HG03159 (cell line): Measurements from ENCODE around the gene EPC1.
"Not testable (repeated sequence)": the region's sequence is repeated elsewhere in the genome, so short reads cannot be mapped to it uniquely, and the experiment has no call there.

Source experiments
- ATAC-seq: cut with Tn5 transposase; IDR thresholded peaks from one replicate; pipeline ENCODE4 v1.9.1; 2021; ENCODE audit warnings: mild to moderate bottlenecking, moderate library complexity; ENCODE audit not compliant: unreplicated experiment

EPC1 gene

DNA sequence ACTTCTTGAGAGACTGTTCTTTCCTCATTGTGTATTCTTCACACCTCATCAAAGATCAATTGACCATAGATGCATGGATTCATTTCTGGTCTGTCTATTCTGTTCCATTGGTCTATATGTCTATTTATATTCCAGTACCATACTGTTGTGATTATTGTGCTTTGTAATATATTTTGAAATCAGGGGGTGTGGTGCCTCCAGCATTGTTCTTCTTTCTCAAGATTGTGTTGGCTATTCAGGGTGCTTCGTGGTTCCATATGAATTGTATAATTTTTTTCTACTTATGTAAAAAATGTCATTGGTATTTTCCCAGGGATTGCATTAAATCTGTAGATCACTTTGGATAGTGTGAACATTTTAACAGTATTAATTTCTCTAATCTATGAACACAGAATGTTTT, 106.5 kb downstream of the EPC1 start:
- no peak for ATAC-seq

DNA sequence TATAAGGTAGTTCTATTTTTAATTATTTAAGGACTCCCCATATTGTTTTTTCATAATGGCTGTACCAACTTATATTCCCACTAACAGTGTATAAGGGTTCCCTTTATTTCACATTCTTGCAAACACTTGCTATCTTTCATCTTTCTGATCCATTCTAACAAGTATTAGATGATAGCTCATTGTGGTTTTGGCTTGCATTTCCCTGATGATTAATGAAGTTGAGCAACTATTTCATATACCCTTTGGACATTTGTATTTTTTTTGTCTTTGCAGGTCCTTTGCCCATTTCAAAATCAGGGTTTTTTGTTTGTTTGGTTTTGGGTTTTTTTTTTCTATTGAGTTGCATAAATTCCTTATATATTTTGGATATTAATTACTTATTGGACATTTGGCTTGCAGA, 107.2 kb downstream of the EPC1 start:
- no peak for ATAC-seq

DNA sequence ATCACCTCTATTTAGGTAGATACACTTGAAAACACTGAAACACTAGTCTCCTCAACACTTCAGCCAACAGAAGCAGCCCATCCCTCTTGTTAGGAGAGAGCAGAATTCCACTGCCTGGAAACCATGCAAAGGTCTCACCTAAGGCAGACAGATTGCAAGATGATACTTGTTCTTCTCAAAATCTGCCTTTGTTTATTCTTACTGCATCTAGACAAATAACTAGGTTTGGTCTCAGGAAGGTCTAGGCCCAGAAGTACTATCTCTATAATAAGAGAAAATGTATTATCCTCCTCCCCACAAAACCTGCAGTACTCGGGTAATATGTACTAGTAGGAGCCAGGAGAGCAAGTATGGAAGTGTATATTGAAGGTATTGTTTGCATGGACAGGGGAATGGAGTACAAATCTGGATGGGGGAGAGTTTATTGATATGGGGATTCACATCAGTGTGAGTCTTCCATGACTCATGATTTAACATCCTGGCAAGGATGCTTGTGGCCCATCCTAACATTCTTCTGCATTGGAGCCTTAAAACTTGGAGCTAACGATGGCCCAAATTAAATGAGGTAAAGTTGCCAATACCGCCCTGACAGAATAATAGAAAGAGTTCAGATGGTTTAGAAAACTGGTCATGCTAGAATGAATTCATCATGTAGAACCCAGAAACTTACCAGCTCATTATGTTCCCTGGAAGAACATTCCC, 109.2 kb downstream of the EPC1 start:
- no peak for ATAC-seq

DNA sequence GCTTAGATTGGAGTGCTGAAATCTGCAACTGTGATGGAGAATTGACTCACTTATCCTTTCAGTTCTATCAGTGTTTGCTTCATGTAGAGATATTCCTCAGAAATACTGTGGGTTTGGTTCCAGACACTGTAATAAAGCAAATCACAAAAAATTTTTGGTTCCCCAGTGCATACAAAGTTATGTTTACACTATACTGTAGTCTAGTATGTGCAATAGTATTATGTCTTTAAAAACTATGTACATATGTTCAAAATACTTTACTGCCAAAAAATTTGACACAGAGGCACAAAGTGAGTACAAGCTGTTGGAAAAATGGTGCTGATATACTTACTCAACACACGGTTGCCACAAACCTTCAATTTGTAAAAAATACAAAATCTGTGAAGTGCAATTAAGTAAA, 112.5 kb downstream of the EPC1 start:
- no peak for ATAC-seq

DNA sequence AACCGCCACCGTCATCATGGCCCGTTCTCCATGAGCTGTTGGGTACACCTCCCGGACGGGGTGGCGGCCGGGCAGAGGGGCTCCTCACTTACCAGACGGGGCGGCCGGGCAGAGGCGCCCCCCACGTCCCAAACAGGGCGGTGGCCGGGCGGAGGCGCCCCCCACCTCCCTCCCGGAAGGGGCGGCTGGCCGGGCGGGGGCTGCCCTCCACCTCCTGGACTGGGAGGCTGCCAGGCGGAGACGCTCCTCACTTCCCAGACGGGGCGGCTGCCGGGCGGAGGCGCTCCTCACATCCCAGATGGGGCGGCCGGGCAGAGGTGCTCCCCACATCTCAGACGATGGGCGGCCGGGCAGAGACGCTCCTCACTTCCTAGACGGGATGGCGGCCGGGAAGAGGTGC, 113.6 kb downstream of the EPC1 start:
- ATAC-seq: not testable (repeated sequence)

DNA sequence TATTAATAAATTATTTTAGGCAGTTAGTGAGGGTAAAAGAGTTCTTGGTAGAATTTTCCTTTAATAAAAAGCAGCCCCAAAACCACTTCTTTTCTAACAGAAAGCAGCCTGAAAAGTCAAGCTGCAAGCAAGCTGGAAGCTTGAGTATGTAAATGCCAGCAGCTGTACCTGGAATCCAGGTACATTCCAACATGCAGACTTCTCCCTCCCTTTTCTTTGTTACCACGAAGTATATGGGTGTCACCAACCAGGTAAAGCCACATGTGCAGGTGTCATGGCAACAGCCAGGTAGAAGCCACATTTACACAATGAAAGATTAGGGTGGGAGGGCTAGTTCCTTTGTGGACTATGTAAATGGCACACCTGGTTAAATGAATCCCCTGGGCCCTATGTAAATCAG, 114.6 kb downstream of the EPC1 start:
- ATAC-seq: no peak

DNA sequence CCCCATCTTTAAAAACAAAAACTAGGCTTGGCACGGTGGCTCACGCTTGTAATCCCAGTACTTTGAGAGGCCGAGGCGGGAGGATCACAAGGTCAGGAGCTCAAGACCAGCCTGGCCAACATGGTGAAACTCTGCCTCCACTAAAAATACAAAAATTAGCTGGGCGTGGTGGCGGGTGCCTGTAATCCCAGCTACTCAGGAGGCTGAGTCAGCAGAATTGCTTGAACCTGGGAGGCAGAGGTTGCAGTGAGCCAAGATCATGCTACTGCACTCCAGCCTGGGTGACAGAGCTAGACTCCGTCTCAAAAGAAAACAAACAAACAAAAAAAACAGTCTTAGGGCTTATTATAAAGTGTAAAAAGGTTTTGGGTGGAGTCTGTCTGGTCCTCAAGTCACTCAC, 117.2 kb downstream of the EPC1 start:
- not testable (repeated sequence) for ATAC-seq

DNA sequence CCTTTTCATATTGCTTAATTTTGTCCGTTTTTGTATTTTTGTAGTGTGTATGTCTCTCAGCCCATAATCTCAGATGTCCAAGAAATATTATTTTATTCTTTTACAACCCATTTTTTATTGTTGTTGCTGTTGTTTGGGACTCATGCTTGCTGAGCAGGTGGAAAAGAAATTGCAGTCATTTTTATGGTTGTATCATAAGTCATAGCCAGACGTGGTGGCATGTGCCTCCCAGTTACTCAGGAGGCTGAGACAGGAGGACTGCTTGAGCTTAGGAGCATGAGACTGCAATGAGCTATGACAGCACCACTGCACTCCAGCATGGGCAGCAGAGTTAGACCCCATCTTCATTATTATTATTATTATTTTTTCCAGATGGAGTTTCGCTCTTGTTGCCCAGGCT, 117.8 kb downstream of the EPC1 start:
- ATAC-seq: no peak

DNA sequence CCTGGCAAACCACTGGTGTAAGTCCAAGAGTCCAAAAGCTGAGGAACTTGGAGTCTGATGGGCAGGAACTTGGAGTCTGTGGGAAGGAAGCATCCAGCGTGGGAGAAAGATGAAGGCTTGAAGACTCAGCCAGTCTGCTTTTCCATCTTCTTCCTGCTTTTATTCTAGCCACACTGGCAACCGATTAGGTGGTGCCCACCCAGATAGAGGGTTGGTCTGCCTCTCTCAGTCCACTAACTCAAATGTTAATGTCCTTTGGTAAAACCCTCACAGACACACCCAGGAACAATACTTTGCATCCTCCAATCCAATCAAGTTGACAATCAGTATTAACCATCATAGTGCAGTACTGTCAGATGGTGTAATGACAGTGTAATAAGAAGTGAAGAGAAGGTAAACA, 119.2 kb downstream of the EPC1 start:
- no peak for ATAC-seq

DNA sequence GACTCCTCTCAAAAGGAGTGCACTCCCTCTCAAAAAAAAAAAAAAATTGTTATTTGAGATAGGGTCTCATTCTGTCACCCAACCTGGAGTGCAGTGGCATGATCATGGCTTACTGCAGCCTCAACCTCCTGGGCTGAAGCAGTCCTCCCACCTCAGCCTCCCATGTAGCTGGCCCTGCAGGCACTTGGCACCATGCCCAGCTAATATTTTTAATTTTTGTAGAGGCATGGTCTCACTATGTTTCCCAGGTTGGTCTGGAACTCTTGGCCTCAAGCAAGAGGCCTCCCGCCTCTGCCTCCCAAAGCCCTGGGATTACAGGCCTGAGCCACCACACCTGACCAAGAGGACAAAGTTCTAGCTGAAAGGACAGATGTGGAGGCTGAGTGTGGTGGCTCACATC, 120.3 kb downstream of the EPC1 start:
- ATAC-seq: no peak

DNA sequence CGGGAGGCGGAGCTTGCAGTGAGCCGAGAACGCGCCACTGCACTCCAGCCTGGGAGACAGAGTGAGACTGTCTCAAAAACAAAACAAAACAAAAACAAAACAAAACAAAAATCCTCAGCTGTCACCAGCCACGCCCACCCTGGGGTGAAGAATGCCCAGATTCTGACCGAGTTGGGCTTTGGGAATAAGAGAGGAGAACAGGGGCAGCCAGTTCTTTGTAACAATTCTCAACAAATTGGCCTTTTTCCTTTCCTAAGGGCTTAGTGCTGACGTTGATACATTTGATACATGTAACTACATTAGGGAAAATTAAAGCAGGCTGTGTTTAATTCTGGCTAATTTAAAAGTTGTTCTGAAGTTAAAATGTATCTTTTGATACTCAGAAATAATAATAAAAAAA, 121.0 kb downstream of the EPC1 start:
- no peak for ATAC-seq

DNA sequence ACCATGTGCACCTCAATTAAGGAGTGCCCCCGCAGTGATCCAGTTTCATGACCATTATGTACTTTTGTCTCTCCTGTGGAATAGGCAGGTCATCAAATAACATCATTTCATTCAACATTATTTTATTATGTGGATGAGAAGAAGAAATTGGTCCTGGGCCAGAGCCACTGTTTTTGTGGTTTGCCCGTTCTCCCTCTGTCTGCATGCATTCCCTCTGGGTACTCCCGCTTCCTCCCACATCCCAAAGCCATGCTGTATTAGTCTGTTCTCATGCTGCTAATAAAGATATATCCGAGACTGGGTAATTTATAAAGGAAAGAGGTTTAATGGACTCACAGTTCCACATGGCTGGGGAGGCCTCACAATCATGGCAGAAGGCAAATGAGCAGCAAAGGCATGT, 124.6 kb downstream of the EPC1 start:
- not testable (repeated sequence) for ATAC-seq

DNA sequence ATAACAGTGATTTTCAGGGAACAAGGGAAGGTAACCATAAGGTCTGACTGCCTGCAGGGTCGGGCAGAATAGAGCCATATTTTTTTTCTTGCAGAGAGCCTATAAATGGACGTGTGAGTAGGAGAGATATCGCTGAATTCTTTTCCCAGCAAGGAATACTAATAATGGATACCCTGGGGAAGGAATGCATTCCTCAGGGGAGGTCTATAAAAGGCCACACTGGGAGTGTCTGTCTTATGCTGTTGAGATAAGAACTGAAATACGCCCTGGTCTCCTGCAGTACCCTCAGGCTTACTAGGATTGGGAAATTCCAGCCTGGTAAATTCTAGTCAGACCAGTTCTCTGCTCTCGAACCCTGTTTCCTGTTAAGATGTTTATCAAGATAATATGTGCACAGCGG, 127.8 kb downstream of the EPC1 start:
- not testable (repeated sequence) for ATAC-seq

DNA sequence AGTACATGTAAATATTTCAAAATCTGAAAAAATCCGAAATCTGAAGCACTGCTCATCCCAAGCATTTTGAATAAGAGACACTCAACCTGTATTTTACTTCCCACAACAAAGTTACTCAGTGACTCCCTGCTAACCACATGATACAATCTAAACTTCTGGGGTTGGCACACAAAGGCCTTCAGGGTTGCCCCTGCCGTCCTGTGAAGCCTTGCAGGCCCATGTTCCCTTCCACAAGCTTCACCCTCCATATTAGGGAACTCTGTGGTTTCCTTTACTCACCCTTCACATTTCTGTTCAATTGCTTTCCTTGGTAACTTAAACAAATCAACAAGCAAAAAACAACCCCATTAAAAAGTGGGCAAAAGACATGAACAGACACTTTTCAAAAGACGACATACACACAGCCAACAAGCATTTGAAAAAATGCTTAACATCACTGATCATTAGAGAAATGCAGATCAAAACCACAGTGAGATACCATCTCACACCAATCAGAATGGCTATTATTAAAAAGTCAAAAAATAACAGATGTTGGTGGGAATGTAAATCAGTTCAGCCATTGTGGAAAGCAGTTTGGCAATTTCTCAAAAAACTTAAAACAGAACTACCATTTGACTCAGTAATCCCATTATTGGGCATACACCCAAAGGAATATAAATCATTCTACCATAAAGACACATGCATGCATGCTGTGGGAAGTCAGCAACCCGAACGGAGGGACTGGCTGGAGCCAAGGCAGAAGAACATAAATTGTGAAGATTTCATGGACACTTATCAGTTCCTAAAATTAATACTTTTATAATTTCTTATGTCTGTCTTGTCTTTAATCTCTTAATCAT, 128.5 kb downstream of the EPC1 start:
- not testable (repeated sequence) for ATAC-seq
